ENCODE results near the gene PKN2.
"Not testable (repeated sequence)": the region's sequence is repeated elsewhere in the genome, so short reads cannot be mapped to it uniquely, and the experiment has no call there.

DNA sequence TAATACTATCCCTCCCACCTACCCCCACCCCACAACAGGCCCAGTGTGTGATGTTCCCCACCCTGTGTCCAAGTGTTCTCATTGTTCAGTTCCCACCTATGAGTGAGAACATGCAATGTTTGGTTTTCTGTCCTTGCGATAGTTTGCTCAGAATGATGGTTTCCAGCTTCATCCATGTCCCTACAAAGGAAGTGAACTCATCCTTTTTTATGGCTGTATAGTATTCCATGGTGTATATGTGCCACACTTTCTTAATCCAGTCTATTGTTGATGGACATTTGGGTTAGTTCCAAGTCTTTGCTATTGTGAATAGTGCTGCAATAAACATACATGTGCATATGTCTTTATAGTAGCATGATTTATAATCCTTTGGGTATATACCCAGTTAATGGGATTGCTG is 28.8 kb downstream of the PKN2 start:
- not testable (repeated sequence) for TF ChIP-seq CBX5 (IDR thresholded peaks at IDR 0.05; ENCODE audit: low read depth, low read length); GTF2F1 (IDR thresholded peaks at IDR 0.05; ENCODE audit: borderline replicate concordance, low read depth, low read length); SP1 (IDR thresholded peaks at IDR 0.05; ENCODE audit: low read depth, low read length); EZH2 (IDR thresholded peaks at IDR 0.05; ENCODE audit: low read depth, low read length, severe bottlenecking); CHD2 (IDR thresholded peaks at IDR 0.05; ENCODE audit: low read length); RXRA (IDR thresholded peaks at IDR 0.05; ENCODE audit: insufficient read depth, low read depth, low read length); CBX8 (IDR thresholded peaks at IDR 0.05; ENCODE audit: borderline replicate concordance, low read depth, low read length); TAF1 (IDR thresholded peaks at IDR 0.05; ENCODE audit: low read depth, low read length); NANOG (IDR thresholded peaks at IDR 0.05; ENCODE audit: insufficient read depth, low read depth, low read length, poor library complexity, severe bottlenecking); GABPA (IDR thresholded peaks at IDR 0.05; ENCODE audit: borderline replicate concordance, insufficient read depth, low read length)
- TF ChIP-seq, protein P1, sequence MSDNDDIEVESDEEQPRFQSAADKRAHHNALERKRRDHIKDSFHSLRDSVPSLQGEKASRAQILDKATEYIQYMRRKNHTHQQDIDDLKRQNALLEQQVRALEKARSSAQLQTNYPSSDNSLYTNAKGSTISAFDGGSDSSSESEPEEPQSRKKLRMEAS (IDR thresholded peaks at IDR 0.05) = not testable (repeated sequence)
- TF ChIP-seq, protein P2, sequence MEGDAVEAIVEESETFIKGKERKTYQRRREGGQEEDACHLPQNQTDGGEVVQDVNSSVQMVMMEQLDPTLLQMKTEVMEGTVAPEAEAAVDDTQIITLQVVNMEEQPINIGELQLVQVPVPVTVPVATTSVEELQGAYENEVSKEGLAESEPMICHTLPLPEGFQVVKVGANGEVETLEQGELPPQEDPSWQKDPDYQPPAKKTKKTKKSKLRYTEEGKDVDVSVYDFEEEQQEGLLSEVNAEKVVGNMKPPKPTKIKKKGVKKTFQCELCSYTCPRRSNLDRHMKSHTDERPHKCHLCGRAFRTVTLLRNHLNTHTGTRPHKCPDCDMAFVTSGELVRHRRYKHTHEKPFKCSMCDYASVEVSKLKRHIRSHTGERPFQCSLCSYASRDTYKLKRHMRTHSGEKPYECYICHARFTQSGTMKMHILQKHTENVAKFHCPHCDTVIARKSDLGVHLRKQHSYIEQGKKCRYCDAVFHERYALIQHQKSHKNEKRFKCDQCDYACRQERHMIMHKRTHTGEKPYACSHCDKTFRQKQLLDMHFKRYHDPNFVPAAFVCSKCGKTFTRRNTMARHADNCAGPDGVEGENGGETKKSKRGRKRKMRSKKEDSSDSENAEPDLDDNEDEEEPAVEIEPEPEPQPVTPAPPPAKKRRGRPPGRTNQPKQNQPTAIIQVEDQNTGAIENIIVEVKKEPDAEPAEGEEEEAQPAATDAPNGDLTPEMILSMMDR (IDR thresholded peaks at IDR 0.05; ENCODE audit: control extremely low read depth in 1 of 3, insufficient read depth in 1 of 3, low read depth in 1 of 3, low read length in 3 of 3) = not testable (repeated sequence)

All from H1 (cell line).